ENCODE data around the gene AK9.

Gene AK9

DNA sequence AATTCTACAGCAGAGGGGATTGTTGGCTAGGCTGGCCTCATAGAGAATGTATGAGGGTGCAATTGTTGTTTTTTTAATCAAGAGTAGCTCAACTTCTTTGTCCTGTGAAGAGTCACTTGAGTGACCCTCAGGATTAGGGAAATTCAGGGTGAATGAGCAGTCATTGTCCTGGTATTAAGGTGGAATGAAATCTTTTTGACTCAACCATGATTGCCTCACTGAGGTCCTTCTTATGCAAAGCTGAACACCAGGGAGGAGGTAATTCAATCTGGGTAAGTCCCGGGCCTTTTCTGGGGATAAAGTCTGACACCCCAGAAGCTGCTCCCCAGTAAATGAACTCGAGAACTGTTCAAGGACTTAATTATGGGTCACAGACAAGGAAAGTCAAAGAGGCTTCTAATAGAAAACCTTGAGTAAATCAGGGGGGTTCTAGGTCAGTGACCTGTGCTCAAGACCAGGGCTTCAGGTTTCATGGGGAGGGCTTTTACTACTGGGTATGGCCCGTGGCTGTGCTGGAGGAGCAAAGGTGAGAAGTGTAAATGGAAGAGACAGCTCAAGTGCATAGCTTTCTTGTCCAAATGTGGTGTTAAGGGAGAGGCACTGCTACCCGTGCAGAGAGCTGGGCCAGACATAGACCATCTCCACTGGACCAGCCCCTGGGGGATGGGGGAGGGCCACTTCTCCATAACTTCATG is 182.7 kb downstream of the AK9 start:
- DNase-seq = no peak

DNA sequence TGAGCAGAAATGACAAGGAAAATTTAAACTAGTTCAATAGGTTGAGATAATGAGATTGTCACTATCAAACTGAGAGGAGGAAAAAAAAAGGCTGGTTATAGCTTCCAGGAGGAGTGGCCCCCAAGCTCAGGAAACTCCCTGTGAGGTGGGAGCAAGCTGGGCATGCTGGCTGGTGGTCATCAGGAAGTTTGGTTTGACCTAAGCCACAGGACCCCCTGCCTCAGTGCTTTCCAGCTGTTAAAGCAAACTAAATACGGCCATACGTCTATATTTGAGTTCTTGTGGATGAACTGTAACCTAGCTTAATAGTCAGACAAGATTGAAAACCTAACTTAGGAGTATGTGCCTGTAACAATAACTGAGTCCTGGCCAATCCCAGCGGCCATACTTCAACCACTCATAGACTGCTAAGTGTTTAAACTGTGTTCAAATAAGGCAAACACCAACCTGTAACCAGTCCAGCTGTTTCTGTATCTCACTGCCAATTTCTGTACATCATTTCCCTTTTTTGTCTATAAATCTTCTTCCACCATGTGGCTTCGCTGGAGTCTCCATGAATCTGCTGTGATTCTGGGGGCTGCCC is 183.4 kb downstream of the AK9 start:
- no peak for DNase-seq

DNA sequence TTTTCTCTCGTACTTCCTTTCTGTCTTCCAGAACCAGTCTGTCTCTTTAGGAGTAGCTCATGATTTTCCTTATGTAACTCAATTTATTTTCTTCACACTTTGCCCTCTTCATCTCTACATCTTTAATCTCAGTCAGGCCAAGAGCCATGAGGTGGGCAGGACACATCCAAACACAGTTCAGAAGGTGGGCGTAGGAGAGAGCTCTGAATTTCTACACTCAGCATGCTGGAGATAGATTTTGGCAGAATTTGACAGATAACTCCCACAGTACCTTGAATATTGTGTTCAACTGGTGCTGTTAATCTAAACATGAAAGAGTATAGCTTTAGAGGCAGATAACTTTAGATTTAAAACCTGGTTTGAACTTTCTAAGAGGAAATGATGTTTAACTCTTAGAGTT is 184.2 kb downstream of the AK9 start:
- no peak for DNase-seq

DNA sequence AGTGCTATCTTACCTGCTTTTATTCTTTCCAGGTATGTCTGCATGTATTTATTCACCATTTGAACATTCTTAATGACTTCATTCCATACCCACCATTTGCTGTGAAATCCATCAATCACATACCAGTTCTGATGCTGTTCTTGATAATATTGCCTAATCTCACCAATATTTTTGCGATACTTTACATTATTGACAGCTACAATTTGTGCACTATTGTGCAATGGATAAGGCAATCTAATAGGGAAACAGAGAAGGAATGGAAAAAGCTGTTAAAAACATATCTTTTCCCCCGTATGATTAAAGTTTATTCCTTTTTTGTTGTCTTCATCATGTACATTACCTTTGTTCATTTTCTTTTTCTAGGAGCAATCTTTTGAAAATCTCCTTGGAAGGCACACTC is 184.7 kb downstream of the AK9 start:
- no peak for DNase-seq

DNA sequence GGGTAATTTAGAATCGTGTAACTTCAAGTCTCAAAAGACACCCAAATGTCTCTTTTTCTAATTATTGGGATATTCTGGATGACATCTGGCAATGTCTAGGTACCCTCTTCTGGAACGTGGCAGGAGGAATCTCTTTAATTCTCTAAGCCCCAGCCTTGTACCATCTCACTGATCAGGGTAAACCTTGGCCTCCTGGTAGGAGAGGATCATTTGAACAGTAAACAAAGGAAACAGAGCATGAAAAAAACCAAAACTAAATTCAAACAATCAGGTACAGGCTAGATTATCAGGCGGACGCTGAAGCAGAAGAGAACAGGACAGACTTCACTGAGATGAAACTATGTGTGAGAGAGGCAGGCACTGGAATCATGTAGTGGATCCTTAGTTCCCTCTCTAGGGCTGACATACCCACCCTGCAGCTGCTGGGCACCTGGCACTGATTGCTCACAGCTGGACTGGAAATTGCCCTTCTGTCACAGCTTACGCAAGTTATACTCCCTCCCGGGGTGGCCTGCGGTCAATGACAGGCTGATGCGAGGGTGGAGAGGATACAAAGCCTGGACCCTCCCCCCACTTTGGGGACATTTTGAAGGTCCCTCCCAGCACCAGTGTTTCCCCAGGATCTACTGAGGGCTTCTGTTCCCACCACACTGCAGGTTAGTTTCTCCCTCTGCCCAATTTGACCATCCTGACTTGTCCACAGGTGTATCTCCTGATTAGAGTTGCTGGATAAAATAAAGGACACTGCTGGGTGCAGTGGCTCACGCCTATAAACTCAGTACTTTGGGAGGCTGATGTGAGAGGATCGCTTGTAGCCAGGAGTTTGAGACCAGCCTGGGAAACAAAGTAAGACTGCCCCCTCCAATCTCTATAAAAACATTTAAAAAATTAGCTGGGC is 187.4 kb downstream of the AK9 start:
- DNase-seq = peak; percentile 29

DNA sequence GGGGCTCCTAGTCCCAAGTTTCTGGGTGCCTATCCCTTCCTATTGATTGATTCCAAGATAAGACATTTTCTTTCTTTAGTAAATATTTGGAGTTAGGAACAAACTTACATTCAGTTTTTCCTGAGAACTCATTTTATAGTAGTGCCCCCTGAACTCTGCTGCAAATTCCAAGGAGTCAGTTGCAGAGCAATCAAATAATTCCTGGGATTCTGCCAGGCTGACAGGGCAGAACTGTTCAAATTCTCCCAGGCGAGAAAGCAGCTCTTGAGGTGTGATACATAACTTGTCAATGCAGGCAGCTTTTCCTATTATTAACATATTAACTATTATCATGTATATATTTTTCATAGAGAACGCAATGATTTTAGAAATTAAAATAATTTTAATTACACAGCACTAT is 192.1 kb downstream of the AK9 start:
- no peak for DNase-seq

DNA sequence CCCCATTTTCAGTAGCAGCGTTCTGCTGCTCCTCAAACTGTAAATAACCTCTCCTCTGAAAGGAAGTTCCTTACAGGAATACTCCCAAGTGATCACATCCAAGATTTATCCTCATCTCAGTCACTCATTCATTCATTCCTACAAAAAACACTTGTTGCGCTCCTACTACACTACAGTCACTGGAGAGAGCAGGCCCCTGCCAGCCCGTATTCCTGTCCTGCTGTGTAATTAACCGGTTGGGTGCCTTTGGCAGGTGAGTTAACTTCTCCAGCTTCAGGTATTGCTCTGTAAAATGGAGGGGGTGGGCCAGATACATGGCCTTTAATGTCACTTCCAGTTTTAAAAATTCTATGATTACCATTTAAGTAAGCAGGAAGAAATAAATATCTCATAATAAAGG is 192.9 kb downstream of the AK9 start:
- peak; percentile 23 for DNase-seq

DNA sequence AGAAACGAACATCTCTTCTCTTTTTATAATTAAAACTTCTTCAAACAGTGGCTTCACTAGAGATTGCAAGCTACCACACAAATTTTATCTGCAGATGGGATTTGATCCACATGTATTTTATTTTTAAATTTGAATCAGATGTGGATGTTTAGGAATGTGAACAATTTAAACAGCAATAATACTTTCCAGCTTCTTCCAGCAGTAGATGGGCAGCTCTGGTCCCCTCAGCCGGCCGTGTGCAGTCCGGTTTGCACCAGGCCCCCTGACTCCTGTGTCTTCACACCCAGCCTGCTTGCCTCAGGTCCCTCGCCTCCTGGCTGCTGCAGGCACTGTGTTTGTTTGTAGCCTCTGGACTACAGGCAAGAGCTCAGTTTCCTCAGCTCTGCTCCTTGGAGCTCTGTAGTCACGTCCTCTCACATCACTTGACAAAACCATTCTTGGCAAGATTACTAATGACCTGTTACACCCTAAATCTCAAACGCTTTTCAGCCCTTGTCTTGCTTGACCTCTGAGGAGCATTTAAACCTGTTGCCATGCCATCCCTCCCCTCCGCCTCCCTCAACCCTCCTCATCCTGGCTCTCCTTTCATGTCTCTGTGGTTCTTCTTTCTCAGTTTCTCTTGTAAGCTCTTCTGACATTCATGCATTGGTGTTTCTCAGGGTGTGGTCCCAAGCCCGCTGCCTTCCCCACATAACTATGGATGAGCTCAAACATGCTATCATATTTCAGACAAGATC is 194.8 kb downstream of the AK9 start:
- no peak for DNase-seq

DNA sequence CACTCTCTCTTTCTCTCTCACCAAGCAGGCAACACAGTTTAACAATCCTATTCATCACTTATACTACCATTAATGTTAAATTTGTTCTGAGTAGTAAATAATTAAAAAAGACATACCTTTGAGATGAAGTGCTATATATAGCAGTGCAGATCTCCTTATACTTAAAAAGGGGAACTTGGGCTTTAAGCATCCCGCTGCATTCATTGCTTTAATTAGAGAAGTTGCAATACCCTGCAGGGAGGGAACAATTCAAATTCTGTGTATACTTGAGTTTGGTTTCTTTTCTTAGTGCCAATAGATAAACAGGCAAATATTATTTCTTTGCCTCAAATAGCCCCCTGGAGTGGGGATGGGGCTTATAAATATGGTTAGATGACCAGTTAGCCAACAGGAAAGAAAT is 197.1 kb downstream of the AK9 start:
- no peak for DNase-seq

DNA sequence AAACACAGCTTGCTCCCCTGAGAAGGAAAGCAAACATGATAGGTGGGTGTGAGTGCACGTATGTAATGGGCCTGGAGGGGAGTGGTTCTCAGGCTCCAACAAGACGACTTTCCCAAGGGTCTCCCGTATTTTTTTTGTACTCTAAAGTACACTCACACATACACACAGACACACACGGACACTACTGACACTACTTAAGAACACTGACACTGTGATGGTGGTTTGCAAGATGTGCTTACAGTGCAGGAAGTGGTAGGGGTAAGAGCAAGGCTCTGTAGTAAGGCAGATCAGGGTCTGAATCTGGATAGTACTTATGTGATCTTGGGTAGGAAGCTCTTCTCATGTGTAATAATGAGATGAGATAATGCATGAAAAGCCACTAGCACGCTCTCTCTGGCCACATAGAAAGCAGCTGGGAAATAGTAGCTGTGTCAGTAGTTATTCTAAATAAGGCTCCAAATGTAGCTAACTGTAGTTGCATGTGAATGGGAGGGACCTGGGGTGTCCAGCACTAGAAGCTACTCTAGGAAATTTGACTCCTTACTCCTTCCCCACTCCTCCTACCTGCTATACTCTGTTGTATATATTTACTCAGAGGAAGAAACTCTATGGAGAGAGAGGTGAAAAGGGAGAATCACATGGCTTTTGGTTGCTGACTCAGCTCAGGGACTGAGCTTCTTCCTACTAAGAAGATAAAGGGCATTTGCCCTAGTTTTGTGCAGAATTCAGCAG is 199.6 kb downstream of the AK9 start:
- no peak for DNase-seq

DNA sequence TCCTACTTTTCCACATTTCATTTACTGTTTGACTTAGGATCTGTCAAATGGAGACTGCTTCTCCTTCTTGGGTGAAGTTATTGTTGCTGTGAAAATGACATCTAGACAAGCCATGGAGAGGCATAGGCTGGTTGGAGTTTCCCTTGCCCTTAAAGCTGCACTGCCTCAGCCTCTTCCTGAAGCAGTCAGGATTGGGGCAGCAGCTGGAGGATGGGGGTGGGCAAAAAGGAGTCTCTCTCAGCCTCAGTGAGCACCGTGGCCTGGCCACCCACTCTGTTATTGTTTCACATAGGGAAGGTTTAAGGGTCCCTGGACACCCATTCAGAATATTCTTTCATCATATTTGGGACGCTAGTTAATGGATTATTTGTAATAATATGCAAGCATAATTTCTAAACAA is 200.3 kb downstream of the AK9 start:
- no peak for DNase-seq

DNA sequence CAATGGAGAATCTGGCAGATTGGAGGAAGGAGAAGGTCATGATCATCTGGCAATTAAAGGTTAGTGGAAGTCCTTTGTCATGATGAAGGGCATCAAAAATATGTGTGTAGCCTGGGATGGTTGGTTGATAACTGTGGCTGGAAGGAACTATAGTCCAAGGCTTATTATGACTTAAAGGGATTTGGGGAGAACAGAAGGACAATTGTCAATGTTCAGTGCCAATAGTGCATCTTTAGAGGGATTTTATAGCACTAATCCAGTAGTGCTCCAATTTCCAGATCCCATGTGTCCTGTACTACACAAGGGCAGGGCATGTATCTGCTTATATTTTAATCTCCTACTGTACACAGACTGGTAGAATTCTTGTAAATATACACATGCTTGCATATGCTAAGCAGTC is 203.0 kb downstream of the AK9 start:
- DNase-seq = no peak

DNA sequence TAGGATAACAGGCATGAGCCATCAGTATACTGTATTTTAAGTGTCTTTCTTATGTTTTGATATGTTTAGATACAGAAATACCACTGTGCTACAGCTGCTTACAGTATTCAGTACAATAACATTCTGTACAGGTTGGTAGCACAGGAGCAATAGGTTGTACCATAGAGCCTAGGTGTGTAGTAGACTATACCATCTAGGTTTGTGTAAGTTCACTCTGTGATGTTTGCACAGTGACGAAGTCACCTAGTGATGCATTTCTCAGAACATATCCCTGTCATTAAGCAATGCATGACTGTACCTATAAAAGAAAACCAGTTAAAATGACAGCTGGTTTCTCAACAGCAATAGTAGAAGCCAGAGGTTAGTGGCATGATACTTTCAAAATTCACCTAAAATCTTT is 204.9 kb downstream of the AK9 start:
- no peak for DNase-seq

DNA sequence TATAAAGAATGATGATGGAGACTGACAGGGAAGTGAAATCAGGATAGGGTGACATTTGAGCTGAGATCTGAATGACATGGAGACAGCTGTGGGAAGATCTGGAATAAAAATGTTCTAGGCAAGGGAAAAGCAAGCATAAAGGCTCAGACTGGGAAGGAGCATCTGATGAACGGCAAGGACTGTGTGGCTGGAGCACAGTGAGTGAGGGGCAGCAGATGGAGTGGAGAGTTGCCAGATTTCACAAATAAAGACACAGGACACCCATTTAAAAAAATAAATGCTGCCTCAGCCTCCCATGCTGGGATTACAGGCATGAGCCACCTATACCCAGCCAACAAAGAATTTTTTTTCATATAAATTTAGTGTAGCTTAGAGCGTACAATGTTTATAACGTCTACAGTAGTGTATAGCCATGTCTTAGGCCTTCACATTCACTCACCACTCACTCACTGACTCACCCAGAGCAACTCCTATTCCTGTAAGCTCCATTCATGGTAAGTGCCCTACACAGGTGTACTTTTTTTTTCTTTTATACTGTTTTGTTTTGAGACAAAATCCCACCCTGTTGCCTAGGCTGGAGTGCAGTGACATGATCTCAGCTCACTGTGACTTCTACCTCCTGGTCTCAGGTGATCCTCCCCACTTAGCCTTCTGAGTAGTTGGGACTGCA is 205.6 kb downstream of the AK9 start:
- DNase-seq = no peak

DNA sequence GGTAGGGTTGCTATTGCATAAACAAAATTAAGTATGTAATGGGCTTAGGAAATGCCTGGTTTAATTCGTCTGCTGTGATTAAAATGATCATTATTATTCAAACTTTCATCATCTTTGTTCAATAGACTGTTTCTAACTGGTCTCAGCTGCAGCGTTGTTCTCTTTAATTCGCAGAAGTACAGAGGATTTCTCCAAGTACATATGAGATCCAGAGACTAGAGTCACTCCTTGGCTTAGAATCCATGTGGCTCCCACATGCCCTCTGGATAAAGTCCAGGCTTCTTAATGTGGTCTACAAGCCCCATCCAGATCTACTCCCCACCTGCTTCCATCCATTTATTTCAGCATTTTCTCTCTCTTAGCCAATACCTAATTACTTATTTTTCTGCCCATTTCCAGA is 206.9 kb downstream of the AK9 start:
- DNase-seq = no peak

DNA sequence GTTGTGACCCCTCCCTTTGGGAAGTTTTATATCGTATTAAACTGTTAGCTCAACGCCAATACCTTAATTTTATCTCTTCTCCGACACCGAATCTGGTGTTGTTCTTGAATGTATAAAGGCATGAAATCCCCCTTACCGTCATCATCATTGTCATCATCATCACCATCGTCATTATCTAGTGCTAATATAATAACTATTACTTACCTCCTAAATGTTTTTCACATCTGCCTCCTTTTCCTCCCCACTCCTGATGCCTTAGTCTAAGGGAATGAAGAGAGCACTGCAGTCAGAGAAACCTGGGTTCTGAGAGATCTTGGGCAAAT is 207.3 kb downstream of the AK9 start:
- DNase-seq = no peak

DNA sequence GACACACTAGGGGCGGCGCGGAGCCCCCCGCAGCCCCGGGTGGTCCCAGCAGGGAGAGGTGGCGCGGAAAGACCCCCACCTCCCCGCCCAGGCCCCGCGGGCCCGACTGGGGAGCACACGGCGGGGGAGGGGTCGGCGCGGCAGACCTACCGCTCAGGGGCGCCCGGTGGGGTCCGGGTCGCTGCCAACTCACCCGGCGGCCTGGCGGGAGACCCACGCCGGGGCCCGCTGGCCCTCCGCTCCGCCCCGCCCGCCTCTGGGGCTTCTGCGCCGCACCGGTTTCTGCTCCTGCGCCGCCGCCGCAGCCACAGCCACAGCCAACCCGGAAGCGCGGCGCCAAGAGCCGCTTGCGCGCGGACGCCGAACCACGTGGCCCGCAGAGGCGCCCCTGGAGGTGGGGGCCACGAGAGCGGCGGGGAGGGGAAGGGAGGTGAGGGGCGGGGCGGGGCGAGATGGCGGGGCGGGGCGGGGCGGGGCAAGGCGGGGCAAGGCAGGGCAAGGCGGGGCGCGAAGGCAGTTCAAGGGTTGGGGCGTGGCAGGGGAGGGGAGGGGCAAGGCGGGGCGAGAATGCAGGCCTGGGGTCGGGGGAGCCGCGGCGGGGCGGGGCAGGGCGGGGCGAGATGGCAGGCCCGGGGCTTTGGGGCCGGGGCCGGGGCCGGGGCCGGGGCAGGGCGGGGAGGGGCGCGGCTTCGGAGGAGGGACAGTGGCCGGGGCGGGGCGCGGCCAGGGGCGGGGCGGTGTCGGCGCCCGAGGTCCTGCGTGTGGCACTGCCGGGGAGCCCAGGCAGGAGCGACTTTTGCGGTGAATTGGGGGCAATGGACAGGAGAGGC is 207.9 kb downstream of the AK9 start, which contains the start of gene ZBTB24:
TSS of gene ZBTB24 (minus strand) at position 315 of the 830 bp plus-strand sequence. CDS start 1,193 bp downstream, outside the sequence.
- peak; percentile 57 for DNase-seq

DNA sequence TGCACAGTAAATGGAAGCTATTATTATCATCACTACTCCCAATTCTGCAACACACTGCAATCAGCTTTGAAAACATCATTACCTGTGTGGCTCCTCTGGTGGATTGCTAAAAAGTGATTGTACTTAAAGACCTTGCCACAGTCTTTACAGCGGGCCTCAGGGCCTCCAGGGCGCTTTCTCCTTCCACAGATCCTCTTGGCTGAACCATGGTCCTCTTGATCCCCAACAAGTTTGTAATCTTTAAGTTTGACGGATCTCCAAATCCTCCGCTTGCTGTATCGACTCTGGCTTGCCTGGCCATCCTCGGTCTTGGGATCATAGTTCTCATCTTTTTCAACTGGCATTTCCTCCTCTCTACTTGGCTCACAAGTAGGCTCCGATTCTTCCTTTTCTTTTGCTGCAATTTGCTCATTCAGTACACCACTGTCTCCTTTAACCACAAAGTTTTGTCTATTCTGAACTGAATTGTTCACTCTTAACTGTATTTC is 210.0 kb downstream of the AK9 start:
- DNase-seq = no peak

DNA sequence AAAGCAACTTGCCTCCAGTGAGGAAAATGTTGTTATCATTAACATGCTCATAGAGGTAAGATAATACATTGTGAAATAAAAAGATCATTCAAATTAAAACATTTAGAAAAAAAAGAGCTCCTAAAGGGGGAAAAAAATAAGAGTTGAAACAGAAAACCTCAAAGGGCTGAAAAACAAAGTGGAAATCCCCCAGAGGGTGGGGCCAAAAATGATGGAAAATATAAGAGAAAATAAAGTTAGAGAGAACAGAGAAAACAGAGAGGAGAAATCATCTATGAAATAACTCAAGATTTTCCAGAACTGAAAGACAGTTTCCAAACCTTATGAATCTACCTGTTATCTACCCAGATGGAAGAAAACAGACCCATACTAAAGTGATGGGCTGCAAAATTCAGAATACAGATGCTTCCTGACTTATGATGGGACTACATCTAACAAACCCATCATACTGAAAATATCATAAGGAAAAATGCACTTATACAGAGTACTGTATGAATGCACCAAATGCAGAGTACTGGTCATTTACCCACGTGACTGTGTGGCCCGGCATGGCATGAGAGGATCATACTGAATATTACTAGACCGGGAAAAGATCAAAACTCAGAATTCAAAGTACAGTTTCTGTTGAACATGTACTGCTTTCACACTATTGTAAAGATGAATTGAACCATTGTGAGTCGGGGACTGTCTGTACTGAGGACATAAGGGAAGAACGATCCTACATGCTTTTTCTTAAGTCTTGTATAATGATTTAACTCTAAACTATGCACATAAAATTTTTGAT is 212.0 kb downstream of the AK9 start:
- DNase-seq = no peak

DNA sequence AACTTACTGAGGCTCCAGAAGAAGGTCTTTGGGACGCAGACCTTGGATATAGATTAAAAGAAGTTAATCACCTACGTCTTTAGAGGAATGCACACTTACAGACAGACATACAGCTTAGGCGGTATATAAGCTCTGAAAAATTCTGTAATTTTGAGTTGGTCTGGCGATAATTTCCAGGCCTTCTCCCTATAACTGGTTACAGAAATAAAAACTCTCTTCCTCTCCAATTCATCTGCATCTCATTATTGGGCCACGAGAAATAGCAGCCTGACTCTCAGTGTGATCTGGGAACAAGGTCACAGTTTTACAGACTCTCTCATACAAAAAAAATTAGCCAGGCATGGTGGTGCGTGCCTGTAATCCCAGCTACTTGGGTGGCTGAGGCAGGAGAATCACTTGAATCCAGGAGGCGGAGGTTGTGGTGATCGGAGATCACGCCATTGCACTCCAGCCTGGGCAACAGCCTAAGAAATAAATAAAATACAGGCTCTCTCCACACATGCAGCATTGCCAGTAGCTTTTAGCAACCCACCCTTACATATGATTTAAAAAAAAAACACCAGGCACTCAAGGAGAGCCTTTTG is 212.7 kb downstream of the AK9 start:
- DNase-seq = no peak
